HG03108 (cell line): ENCODE data around the gene PRPF4.
"Not testable (repeated sequence)": the region's sequence is repeated elsewhere in the genome, so short reads cannot be mapped to it uniquely, and the experiment has no call there.

Experiments
- ATAC-seq: cut with Tn5 transposase; IDR thresholded peaks from one replicate; pipeline ENCODE4 v1.9.1; 2021; ENCODE audit warnings: moderate library complexity; ENCODE audit not compliant: unreplicated experiment

The PRPF4 gene

GRCh38 chr9:113275157-113276131, at the start of gene PRPF4, which contains the start of gene CDC26:
Gene PRPF4 (plus strand): TSS chr9:113275658. CDS start chr9:113275744, 86 bp downstream.
Gene CDC26 (minus strand): TSS chr9:113275572. CDS start chr9:113272507, 3,065 bp downstream.
- peak; percentile 99 for ATAC-seq

GRCh38 chr9:113227436-113227835, 48.0 kb upstream of the PRPF4 start:
- ATAC-seq: no peak

GRCh38 chr9:113228130-113228665, 47.3 kb upstream of the PRPF4 start:
- no peak for ATAC-seq

GRCh38 chr9:113231701-113232100, 43.8 kb upstream of the PRPF4 start:
- ATAC-seq: no peak

GRCh38 chr9:113235701-113236255, 39.7 kb upstream of the PRPF4 start:
- ATAC-seq: not testable (repeated sequence)

GRCh38 chr9:113237026-113237425, 38.4 kb upstream of the PRPF4 start:
- no peak for ATAC-seq

- no peak for ATAC-seq
These were observed 37.1 kb upstream of the PRPF4 start for GRCh38 chr9:113238202-113238858.

GRCh38 chr9:113238859-113239232, 36.6 kb upstream of the PRPF4 start:
- ATAC-seq: no peak

GRCh38 chr9:113241161-113241560, 34.3 kb upstream of the PRPF4 start:
- ATAC-seq: no peak

- no peak for ATAC-seq
These were observed 30.9 kb upstream of the PRPF4 start for GRCh38 chr9:113244556-113244955.

- no peak for ATAC-seq
These were observed 29.6 kb upstream of the PRPF4 start for GRCh38 chr9:113245894-113246293.

- no peak for ATAC-seq
These were observed 28.5 kb upstream of the PRPF4 start for GRCh38 chr9:113246928-113247327.

GRCh38 chr9:113247640-113248039, 27.8 kb upstream of the PRPF4 start:
- no peak for ATAC-seq

GRCh38 chr9:113249661-113250060, 25.8 kb upstream of the PRPF4 start:
- not testable (repeated sequence) for ATAC-seq

- ATAC-seq: no peak
These were observed 24.7 kb upstream of the PRPF4 start for GRCh38 chr9:113250807-113251206.

GRCh38 chr9:113254991-113255390, 20.5 kb upstream of the PRPF4 start:
- no peak for ATAC-seq

- no peak for ATAC-seq
These were observed 20.0 kb upstream of the PRPF4 start for GRCh38 chr9:113255438-113255837.

GRCh38 chr9:113257863-113258262, 17.6 kb upstream of the PRPF4 start:
- no peak for ATAC-seq

- no peak for ATAC-seq
These were observed 17.2 kb upstream of the PRPF4 start for GRCh38 chr9:113258282-113258681.

- no peak for ATAC-seq
These were observed 13.4 kb upstream of the PRPF4 start for GRCh38 chr9:113261917-113262671.

- no peak for ATAC-seq
These were observed 9.3 kb upstream of the PRPF4 start for GRCh38 chr9:113266174-113266573.
